Liver (tissue), 9 donors: ENCODE results near the gene USP25. TPM values are rescaled to one million over a fixed set of nuclear protein-coding genes. Genes with fewer than 3 reads are reported as not detected.
A peak's percentile ranks its signal among the peaks of the same experiment; 100 is the strongest.

Experiments
- DNase-seq: peaks from one replicate; pipeline ENCODE4 v3.0.0-alpha.2; 2017; ENCODE audit warnings: low spot score
- H3K27ac ChIP-seq, 2 donors: one replicate each; pipeline ENCODE4 v1.7.0; 2013; ENCODE audit warnings: inconsistent platforms in 2 of 2, low read length in 2 of 2, control low read depth in 1 of 2, low read depth in 1 of 2, mild to moderate bottlenecking in 1 of 2
- H3K27me3 ChIP-seq, 4 donors: one replicate each; pipeline versions ENCODE4 v1.6.1 to v1.7.0; 2013; ENCODE audit warnings: low read length in 3 of 4, inconsistent platforms in 1 of 4, mild to moderate bottlenecking in 1 of 4, moderate library complexity in 1 of 4; ENCODE audit not compliant: control insufficient read depth in 4 of 4, insufficient read depth in 4 of 4
- H3K36me3 ChIP-seq, 4 donors: one replicate each; pipeline versions ENCODE4 v1.6.1 to v1.7.0; 2013; ENCODE audit warnings: low read length in 3 of 4, mild to moderate bottlenecking in 3 of 4, low read depth in 1 of 4, moderate library complexity in 1 of 4; ENCODE audit not compliant: control insufficient read depth in 4 of 4, insufficient read depth in 3 of 4
- H3K4me1 ChIP-seq, 4 donors: one replicate each; pipeline versions ENCODE4 v1.6.1 to v1.7.0; 2013; ENCODE audit warnings: low read length in 3 of 4, mild to moderate bottlenecking in 3 of 4, moderate library complexity in 1 of 4; ENCODE audit not compliant: control insufficient read depth in 4 of 4, insufficient read depth in 4 of 4
- H3K4me3 ChIP-seq, 3 donors: one replicate each; pipeline versions ENCODE4 v1.6.1 to v1.7.0; 2013; ENCODE audit warnings: low read length in 3 of 3, control low read depth in 1 of 3, low read depth in 1 of 3, mild to moderate bottlenecking in 1 of 3
- H3K9ac ChIP-seq, 2 donors: one replicate each; pipeline ENCODE4 v1.7.0; 2013; ENCODE audit warnings: low read length in 2 of 2, mild to moderate bottlenecking in 2 of 2, moderate library complexity in 2 of 2, control low read depth in 1 of 2, low read depth in 1 of 2
- H3K9me3 ChIP-seq, 4 donors: one replicate each; pipeline versions ENCODE4 v1.6.1 to v1.7.0; 2013; ENCODE audit warnings: low read length in 3 of 4; ENCODE audit not compliant: control insufficient read depth in 4 of 4
- EGR1 ChIP-seq, 2 donors: IDR thresholded peaks; 2 replicates each; pipeline ENCODE4 v1.6.1; 2016 to 2018; ENCODE audit warnings: antibody characterized with exemption in 2 of 2, low read depth in 2 of 2
- FOXA1 ChIP-seq: IDR thresholded peaks from 2 replicates; pipeline ENCODE4 v1.6.1; 2016; ENCODE audit warnings: antibody characterized with exemption
- GABPA ChIP-seq, 2 donors: IDR thresholded peaks in 1 of 2; conservative IDR thresholded peaks in 1 of 2; 2 replicates each; pipeline ENCODE4 v1.6.1; 2016; ENCODE audit warnings: antibody characterized with exemption in 2 of 2, mild to moderate bottlenecking in 1 of 2, moderate library complexity in 1 of 2
- HNF4A ChIP-seq, 2 donors: conservative IDR thresholded peaks; 2 replicates each; pipeline ENCODE4 v1.6.1; 2016; ENCODE audit warnings: antibody characterized with exemption in 2 of 2, mild to moderate bottlenecking in 2 of 2
- HNF4G ChIP-seq: IDR thresholded peaks from 2 replicates; pipeline ENCODE4 v1.6.1; 2016; ENCODE audit warnings: antibody characterized with exemption
- JUND ChIP-seq, 2 donors: IDR thresholded peaks; 2 replicates each; pipeline ENCODE4 v1.6.1; 2016; ENCODE audit warnings: antibody characterized with exemption in 2 of 2
- NR2F2 ChIP-seq: IDR thresholded peaks from 2 replicates; pipeline ENCODE4 v1.6.1; 2016; ENCODE audit warnings: antibody characterized with exemption
- RAD21 ChIP-seq, 2 donors: IDR thresholded peaks; 2 replicates each; pipeline ENCODE4 v1.6.1; 2016; ENCODE audit warnings: antibody characterized with exemption in 2 of 2, mild to moderate bottlenecking in 2 of 2
- RXRA ChIP-seq, 2 donors: IDR thresholded peaks; 2 replicates each; pipeline ENCODE4 v1.6.1; 2017 to 2018; ENCODE audit warnings: antibody characterized with exemption in 2 of 2, mild to moderate bottlenecking in 1 of 2
- SP1 ChIP-seq: IDR thresholded peaks from 2 replicates; pipeline ENCODE4 v1.6.1; 2018; ENCODE audit warnings: antibody characterized with exemption, mild to moderate bottlenecking
- TAF1 ChIP-seq: conservative IDR thresholded peaks from 2 replicates; pipeline ENCODE4 v1.6.1; 2016; ENCODE audit warnings: antibody characterized with exemption, mild to moderate bottlenecking
- YY1 ChIP-seq: IDR thresholded peaks from 2 replicates; pipeline ENCODE4 v1.6.1; 2016; ENCODE audit warnings: antibody characterized with exemption, mild to moderate bottlenecking
- WGBS: extraction: QIAGEN DNeasy Blood & Tissue Kit; methylation state at CpG from one replicate; pipeline ENCODE4 v1.1.7; 2013; 5-methylcytosine and 5-hydroxymethylcytosine counted together
- polyA plus RNA-seq, 2 donors: library from polyadenylated mRNA; stranded (reverse) in 1 of 2; unstranded in 1 of 2; fragments of 200-250 nt in 1 of 2; fragments of >200 nt in 1 of 2; fragmentation: Nextera tagmentation in 1 of 2; extraction: Ambion mirVana in 1 of 2; gene quantifications; one replicate each; pipeline versions ENCODE4 v1.2.1 to v1.2.3, GENCODE V29; 2013 to 2015
- total RNA-seq, 2 donors: library from RNA; depleted of rRNA; stranded (reverse); fragments of >200 nt; gene quantifications; one replicate each; pipeline ENCODE4 v1.2.3, GENCODE V29; 2014
- TF ChIP-seq, protein P1 (sequence below): IDR thresholded peaks from 2 replicates; pipeline ENCODE4 v1.6.1; 2016; ENCODE audit warnings: antibody characterized with exemption, mild to moderate bottlenecking
- TF ChIP-seq, protein P2 (sequence below): IDR thresholded peaks from 2 replicates; pipeline ENCODE4 v1.6.1; 2016; ENCODE audit warnings: antibody characterized with exemption
- TF ChIP-seq, protein P3 (sequence below): IDR thresholded peaks from 2 replicates; pipeline ENCODE4 v1.6.1; 2016; ENCODE audit warnings: antibody characterized with exemption
- TF ChIP-seq, protein P4 (sequence below): fragments of 150-350 bp; IDR thresholded peaks from 2 replicates; pipeline ENCODE4 v1.5.1; 2017; ENCODE audit warnings: improper control_type of control experiment, low read depth, low read length; ENCODE audit not compliant: missing input control
- donor health status: healthy.
- donor health status: healthy.
- donor health status: healthy.
- donor health status: healthy.
- donor health status: healthy.

The USP25 gene
- total and polyA plus RNA-seq, 4 donors = 6.0 to 26.7 (median 15.3) TPM

DNA sequence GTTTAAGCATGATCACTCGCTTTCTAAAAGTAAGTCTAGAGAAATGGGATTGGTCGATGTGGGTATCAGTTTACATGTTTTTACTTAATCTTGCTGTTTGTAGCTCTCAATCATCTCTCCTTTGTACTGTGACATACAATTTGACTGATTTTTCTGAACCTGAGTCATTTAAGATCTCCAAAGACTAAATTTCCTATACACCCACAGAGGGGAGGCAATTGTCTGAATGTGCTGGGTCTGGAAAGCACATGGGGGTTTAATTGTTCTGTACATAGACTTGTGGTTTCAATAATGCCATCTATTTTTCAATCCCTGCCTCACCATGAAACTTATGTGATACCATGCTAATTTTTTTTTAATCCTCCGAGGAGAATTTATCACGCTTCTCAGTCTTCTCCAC is 65.8 kb downstream of the USP25 start:
- Histone ChIP-seq H3K9ac (no peak overlapping the region), H3K27ac (no peak overlapping the region), H3K4me3 (no peak overlapping the region), H3K36me3 (peaks cover 0 to 2% (median 0%) of the 10 kb centered on the region in 4 donors), H3K4me1 (peaks cover 2 to 7% (median 7%) of the 10 kb centered on the region in 4 donors), H3K27me3 (no peaks in the 10 kb centered on the region), H3K9me3 (no peaks in the 10 kb centered on the region)
- WGBS = 93% methylated on average over 4 of the region's 4 CpGs
- no peak for DNase-seq
- no peak for TF ChIP-seq RXRA (IDR thresholded peaks at IDR 0.05)
- TF ChIP-seq, protein P1, sequence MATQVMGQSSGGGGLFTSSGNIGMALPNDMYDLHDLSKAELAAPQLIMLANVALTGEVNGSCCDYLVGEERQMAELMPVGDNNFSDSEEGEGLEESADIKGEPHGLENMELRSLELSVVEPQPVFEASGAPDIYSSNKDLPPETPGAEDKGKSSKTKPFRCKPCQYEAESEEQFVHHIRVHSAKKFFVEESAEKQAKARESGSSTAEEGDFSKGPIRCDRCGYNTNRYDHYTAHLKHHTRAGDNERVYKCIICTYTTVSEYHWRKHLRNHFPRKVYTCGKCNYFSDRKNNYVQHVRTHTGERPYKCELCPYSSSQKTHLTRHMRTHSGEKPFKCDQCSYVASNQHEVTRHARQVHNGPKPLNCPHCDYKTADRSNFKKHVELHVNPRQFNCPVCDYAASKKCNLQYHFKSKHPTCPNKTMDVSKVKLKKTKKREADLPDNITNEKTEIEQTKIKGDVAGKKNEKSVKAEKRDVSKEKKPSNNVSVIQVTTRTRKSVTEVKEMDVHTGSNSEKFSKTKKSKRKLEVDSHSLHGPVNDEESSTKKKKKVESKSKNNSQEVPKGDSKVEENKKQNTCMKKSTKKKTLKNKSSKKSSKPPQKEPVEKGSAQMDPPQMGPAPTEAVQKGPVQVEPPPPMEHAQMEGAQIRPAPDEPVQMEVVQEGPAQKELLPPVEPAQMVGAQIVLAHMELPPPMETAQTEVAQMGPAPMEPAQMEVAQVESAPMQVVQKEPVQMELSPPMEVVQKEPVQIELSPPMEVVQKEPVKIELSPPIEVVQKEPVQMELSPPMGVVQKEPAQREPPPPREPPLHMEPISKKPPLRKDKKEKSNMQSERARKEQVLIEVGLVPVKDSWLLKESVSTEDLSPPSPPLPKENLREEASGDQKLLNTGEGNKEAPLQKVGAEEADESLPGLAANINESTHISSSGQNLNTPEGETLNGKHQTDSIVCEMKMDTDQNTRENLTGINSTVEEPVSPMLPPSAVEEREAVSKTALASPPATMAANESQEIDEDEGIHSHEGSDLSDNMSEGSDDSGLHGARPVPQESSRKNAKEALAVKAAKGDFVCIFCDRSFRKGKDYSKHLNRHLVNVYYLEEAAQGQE = no peak
- TF ChIP-seq, protein P2, sequence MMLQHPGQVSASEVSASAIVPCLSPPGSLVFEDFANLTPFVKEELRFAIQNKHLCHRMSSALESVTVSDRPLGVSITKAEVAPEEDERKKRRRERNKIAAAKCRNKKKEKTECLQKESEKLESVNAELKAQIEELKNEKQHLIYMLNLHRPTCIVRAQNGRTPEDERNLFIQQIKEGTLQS = no peak
- TF ChIP-seq, protein P3, sequence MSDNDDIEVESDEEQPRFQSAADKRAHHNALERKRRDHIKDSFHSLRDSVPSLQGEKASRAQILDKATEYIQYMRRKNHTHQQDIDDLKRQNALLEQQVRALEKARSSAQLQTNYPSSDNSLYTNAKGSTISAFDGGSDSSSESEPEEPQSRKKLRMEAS = no peak
- no peak for TF ChIP-seq EGR1 (IDR thresholded peaks at IDR 0.05; ENCODE audit: low read depth in 2 of 2)
- TF ChIP-seq GABPA (IDR thresholded peaks at IDR 0.05 in 1 of 2, conservative IDR thresholded peaks at IDR 0.05 in 1 of 2) = no peak

DNA sequence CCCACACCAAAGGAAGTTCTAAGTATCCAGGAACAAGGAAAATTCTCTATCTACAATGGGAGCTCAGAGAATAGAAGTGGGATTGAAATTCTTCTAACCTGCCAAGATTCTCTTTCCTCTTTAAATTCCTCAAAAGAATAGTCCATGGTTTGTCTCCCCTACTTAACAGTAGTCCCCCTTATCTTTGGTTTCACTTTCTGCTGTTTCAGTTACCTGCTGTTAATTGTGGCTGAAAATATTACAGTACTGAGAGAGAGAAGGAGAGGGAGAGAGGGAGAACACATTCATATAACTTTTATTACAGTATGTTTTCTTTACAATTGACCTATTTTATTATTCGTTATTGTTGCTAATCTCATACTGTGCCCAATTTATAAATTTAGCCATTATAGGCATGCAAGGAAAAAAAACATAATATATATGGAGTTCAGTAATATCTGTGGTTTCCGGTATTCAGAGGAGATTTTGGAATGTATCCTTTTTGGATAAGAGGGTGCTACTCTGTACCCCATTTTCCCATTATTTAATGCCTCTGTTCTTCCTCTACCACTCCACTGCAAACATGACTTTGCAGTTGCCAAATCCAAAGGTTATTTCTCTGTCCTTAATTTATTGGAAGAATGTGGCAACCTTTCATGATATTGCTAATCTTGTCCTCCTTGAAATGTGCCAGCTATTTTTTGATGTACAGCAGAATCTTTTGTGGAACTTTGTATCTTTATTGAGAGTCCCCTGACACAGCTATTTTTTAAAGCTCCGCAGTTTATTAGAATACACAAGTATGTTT is 68.0 kb downstream of the USP25 start:
- H3K4me3 ChIP-seq = no peak overlapping the region
- H3K27me3 ChIP-seq = no peaks in the 10 kb centered on the region
- TF ChIP-seq GABPA (IDR thresholded peaks at IDR 0.05 in 1 of 2, conservative IDR thresholded peaks at IDR 0.05 in 1 of 2) (no peak), RXRA (IDR thresholded peaks at IDR 0.05) (peak in 1 of 2 donors; percentile 10), JUND (IDR thresholded peaks at IDR 0.05) (no peak), HNF4G (no peak), SP1 (peak; percentile 20), NR2F2 (no peak), YY1 (no peak), FOXA1 (no peak), TAF1 (no peak), HNF4A (conservative IDR thresholded peaks at IDR 0.05) (peak; percentile 42 to 55), RAD21 (IDR thresholded peaks at IDR 0.05) (no peak)
- TF ChIP-seq, protein P2 = no peak
- TF ChIP-seq, protein P3 = no peak
- TF ChIP-seq, protein P4, sequence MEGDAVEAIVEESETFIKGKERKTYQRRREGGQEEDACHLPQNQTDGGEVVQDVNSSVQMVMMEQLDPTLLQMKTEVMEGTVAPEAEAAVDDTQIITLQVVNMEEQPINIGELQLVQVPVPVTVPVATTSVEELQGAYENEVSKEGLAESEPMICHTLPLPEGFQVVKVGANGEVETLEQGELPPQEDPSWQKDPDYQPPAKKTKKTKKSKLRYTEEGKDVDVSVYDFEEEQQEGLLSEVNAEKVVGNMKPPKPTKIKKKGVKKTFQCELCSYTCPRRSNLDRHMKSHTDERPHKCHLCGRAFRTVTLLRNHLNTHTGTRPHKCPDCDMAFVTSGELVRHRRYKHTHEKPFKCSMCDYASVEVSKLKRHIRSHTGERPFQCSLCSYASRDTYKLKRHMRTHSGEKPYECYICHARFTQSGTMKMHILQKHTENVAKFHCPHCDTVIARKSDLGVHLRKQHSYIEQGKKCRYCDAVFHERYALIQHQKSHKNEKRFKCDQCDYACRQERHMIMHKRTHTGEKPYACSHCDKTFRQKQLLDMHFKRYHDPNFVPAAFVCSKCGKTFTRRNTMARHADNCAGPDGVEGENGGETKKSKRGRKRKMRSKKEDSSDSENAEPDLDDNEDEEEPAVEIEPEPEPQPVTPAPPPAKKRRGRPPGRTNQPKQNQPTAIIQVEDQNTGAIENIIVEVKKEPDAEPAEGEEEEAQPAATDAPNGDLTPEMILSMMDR = no peak
- H3K36me3 ChIP-seq = peaks cover 0 to 2% (median 0%) of the 10 kb centered on the region in 4 donors
- peaks cover 2 to 7% (median 7%) of the 10 kb centered on the region in 4 donors for H3K4me1 ChIP-seq
- H3K27ac ChIP-seq = no peak overlapping the region
- DNase-seq = no peak
- H3K9ac ChIP-seq = no peak overlapping the region
- no peaks in the 10 kb centered on the region for H3K9me3 ChIP-seq
- WGBS = 80% methylated on average over 3 of the region's 3 CpGs
